HG02798 (cell line): Measurements from ENCODE around the gene TULP3.

Experiments
- ATAC-seq: cut with Tn5 transposase; IDR thresholded peaks from one replicate; pipeline ENCODE4 v1.9.1; 2021; ENCODE audit warnings: mild to moderate bottlenecking; ENCODE audit not compliant: unreplicated experiment, poor library complexity

Gene TULP3

GRCh38 chr12:2925322-2925995 lies 34.8 kb downstream of the TULP3 start:
- ATAC-seq = no peak

- ATAC-seq = no peak
Measured at GRCh38 chr12:2930865-2931264, 40.2 kb downstream of the TULP3 start.

- no peak for ATAC-seq
Measured at GRCh38 chr12:2933586-2933985, 42.9 kb downstream of the TULP3 start.

GRCh38 chr12:2934371-2934770 lies 43.7 kb downstream of the TULP3 start:
- no peak for ATAC-seq

GRCh38 chr12:2936301-2936700 lies 45.6 kb downstream of the TULP3 start:
- no peak for ATAC-seq

GRCh38 chr12:2937500-2937899 lies 46.8 kb downstream of the TULP3 start:
- ATAC-seq = no peak

GRCh38 chr12:2939191-2939590 lies 48.5 kb downstream of the TULP3 start:
- no peak for ATAC-seq

- ATAC-seq = no peak
Measured at GRCh38 chr12:2940564-2940963, 49.9 kb downstream of the TULP3 start.

- ATAC-seq = no peak
Measured at GRCh38 chr12:2941524-2941923, 50.8 kb downstream of the TULP3 start.

GRCh38 chr12:2944401-2945047 lies 53.8 kb downstream of the TULP3 start:
- ATAC-seq = no peak

GRCh38 chr12:2949411-2949810 lies 58.7 kb downstream of the TULP3 start:
- no peak for ATAC-seq

- ATAC-seq = no peak
Measured at GRCh38 chr12:2955888-2956287, 65.2 kb downstream of the TULP3 start.

GRCh38 chr12:2957816-2958431 lies 67.2 kb downstream of the TULP3 start:
- no peak for ATAC-seq

- ATAC-seq = no peak
Measured at GRCh38 chr12:2958432-2959191, 67.9 kb downstream of the TULP3 start.

- ATAC-seq = no peak
Measured at GRCh38 chr12:2959192-2959504, 68.5 kb downstream of the TULP3 start, which contains the start of gene TEAD4. TEAD4 (plus strand) TSS chr12:2959397.

- no peak for ATAC-seq
Measured at GRCh38 chr12:2959505-2960389, 69.1 kb downstream of the TULP3 start.

GRCh38 chr12:2960390-2960956 lies 69.8 kb downstream of the TULP3 start:
- no peak for ATAC-seq

GRCh38 chr12:2960996-2961616 lies 70.4 kb downstream of the TULP3 start:
- ATAC-seq = no peak

- no peak for ATAC-seq
Measured at GRCh38 chr12:2961705-2962104, 71.0 kb downstream of the TULP3 start.
